Fibroblast of gingiva (primary cell): ENCODE measurements around the gene PDE4D.
A peak's percentile ranks its signal among the peaks of the same experiment; 100 is the strongest.

Source experiments
- DNase-seq: peaks from one replicate; pipeline ENCODE4 v3.0.0-alpha.2; 2011; ENCODE audit warnings: low read depth

Gene PDE4D

DNA sequence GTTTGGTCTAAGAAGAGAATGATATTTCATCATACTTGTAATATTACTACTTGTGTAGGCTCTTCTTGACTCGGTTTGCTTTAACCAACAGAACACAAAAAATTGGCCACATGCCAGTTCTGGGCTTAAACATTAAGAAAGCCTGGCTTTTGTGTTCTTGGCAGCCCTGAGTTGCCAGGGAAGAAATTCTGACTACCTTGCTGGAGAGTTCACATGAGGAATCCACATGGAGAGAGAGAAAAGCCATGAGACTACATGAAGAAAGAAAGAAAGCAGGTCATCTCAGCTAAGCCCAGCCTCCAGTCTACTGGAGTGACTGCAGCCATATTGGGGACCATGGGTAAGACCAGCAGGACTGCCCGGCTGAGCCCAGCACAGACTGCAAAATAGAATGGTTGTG, 785.8 kb downstream of the PDE4D start:
- DNase-seq = peak; percentile 81

DNA sequence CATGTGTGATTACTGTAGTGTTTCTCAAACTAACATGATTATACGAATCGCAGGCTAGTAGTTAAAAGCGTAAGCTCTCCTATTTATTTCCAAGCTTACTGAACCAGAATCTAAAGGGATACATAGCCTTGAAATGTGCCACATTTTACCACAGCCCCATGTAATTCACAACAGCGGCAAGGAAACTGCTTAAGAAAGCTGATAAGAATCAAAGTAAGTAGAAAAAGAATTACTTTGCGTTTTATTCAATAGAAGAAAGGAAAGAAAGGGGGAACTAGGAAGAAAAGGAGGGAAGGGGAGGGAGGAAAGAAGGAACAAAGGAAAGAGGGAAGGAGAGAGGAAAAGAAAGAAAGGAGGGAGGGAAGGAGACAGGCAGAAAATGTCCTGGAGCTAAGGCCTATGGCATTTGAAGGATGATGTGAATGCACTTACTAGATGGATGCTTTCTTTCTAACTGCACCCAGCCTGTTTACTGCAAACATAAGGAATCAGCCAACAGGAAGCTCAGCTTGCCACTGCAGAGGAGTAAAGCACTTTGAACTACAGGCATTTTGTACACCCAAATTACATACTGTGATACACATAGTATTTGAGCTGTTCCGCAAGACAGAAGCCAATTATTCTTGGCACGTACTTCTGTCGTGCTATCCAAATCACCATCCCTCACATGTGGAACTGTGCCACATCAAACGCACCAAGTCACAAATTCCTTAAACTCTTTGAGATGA, 789.0 kb downstream of the PDE4D start:
- no peak for DNase-seq

DNA sequence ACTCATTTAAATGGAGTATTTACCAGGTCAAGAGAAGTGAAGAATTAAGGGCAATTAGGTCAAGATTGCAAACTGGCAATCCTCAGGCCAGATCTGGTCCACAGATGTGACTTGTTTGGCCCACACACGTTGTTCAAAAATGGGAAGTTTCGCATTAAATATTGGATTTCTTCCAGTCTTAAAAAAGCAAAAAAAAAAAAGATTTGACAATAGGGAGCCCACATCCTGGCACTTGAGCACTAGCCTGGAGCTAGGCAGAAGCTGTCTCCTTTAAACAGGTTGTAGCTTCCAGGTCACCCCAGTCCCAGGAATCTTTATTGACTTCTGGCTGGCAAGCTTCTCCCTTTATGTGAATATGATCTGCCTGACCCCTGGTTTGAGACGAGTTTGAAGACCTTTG, 790.2 kb downstream of the PDE4D start:
- DNase-seq = peak; percentile 23

DNA sequence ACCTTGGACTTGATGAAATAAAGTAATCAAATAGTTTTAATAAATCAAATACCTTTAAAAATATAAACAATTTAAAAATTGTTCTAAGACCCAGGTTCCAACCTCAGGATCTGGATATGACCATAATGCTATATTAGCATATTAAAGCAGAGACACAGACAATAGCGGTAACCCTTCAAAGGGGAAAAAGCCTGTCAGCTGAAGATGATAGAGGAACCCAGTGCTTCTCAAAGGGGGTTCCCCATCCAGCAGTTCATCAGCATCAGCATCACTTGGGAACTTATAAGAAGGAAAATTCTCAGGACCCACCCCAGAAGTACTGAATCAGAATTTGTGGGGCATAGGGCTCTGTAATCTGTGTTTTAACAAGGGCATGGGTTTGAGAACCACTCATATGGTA, 791.1 kb downstream of the PDE4D start:
- DNase-seq = no peak

DNA sequence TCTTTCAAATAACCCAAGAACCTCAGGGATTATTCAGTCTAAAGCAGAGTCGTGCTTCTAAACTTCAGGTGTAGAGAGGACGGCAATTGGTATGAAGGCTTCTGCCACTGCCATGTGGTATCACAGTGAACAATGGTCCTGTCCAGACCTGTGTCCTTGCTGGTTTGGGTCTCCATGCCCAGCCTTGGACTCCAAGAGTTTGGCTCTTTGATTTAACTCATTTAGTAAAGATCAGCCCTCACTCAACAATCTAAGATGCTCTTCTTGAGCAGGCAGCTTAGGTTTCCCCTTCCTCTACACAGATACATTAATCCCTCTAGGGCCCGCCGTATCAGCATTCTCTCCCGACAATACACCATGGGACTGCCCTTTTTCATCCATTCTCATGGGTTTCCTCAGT, 792.7 kb downstream of the PDE4D start:
- DNase-seq = no peak

DNA sequence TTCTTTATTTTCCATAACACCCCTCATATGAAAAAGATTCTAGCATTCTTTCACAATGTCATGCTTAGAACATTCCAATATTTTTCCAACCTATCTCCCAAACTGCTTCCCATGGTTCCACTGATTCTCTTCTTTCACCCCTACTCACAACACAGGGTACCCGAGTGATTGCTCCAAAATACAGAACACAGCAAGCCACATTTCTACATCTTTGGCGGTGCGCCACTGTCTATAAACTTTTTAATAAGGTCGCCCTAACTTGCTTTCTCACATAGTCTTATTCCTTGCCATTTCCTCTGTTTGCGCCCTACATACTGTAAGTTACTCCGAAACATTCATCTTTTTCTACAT, 793.6 kb downstream of the PDE4D start:
- DNase-seq = no peak

DNA sequence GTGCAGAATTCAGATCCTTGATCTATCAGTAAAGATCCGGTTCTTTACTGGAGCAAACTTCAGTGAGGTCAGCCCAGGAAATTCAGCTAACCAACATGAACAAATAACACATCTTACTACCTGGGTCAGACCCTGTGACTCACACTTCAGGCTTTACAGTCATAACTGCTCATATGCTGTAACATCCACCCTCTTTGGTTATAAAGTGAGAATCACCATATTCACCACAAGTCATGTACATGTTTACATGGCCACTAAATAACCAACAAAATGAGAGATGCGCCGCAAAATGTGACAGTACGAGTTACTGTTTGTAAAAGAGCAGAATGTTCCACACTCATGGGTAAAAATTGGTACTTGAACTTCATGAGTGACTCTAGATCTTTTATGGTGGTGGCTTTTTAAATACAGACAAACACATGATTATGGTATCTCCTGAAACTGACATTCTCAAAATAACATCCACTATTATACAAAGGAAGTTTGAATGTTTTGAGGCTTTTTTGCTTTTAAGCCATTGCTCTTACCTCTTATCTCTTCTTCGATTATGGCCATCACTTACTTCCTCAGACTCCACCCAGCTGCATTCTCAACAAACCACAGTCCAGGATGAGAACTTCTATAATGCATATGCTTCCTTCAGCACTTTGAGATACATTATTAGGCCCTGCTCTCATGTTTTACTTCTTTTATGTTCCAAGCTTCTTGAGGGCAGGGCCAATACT, 794.1 kb downstream of the PDE4D start:
- peak; percentile 21 for DNase-seq

DNA sequence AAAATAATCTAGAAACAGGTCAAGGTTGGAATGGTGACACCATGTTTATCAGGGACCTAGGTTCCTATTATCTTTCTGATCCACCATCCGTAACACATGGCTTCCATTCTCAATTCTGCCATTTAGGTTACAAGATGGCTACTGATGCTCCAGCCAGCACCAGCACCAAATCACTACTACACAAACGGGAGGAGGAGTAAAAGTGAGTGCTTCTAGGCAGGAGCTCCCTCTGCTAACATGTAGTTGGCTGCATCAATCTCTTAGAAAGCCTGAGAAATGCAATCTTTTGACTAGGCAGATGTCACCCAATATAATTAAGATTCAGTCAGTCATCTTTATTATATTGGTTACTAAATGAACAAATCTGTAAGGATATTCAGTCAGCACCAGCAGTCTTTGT, 794.8 kb downstream of the PDE4D start:
- no peak for DNase-seq

DNA sequence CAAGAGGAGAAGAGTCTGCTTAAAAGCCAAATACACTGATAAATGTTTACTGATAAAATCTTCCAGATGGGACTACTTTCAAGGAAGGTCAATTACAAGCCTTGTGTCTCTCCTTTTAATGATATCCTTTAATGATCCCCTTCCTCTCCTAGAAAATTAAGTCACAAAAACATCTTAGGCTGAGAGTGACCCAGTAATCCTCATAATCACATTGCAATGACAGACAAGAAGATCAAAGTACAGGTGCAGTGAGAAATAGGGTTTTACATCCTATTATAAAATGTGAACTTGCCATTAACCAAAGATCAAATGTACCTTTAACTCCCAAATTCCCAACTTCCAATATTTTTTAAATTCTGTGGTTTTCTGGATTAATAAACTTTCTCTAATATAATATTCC, 795.8 kb downstream of the PDE4D start:
- DNase-seq = no peak

DNA sequence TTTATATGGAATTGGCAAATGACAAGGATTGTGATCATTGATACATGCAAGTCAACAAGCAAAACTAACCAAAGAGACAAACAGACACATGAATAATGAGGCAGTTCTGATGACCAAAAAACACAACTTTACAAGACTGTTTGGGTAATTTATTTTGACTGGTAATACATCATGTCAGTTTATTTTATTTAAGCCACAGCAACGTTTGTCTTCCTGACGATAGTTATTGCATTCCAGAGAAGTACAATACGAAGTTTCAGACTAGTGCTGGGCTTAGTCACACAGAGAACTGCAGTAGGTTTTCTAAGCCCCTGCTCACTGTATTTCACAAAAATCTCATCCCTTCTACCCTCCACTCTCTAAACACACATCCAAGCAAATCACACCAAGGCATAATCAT, 796.4 kb downstream of the PDE4D start:
- DNase-seq = peak; percentile 59

DNA sequence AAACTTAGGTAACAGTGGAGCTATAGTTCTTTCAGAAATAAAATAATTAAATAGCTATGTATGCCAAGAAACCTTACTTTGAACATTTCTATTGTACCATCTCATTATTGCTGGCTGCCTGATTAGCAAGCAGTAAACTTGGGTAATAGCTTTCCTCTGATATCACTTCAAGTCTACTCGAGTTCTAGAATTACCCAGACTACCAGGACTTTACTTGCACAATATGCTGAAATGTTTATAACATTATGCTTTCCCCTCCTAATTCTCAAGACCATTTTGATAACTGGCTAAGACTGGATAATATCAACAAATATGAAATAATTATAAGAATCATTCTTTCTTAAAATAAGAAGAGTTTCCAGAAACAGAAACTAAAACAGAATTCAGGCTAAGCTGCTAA, 798.0 kb downstream of the PDE4D start:
- peak; percentile 81 for DNase-seq

DNA sequence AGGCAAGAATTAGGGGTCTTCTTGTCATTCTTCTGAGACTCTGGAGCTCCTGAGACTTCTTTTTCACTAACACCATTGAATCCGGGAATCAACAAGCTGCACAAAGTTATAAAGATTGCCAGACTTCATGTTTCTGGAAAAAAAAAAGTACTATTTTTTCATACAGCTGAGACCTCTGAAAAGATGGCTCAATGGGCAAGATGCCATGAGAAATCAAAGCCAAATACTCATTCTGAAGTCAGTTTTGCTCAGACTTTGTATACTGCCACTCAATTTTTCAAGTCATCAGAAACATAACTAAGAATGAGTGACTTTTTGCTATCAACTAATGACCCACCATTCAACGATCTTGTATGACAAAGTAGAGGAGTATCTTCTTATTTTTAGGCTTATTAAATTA, 798.7 kb downstream of the PDE4D start:
- DNase-seq = no peak

DNA sequence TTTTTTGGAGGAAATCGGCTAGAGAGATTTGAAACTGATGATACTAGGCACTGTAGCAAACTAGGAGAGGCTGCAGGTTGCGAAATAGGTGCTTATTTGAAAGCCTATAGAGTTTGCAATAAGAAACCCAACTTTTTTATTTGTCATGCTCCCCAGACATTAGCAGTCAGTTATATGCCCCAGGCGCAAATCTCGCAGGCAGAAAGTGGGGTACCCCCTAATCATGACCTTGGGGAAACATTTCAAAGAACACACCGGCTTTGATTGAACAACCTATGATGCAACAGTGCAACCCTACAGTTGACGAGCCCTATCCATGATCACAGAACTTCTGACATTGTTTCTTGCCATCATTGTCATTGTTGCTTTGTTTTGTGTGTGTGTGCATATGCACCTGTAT, 800.2 kb downstream of the PDE4D start:
- DNase-seq = peak; percentile 12

DNA sequence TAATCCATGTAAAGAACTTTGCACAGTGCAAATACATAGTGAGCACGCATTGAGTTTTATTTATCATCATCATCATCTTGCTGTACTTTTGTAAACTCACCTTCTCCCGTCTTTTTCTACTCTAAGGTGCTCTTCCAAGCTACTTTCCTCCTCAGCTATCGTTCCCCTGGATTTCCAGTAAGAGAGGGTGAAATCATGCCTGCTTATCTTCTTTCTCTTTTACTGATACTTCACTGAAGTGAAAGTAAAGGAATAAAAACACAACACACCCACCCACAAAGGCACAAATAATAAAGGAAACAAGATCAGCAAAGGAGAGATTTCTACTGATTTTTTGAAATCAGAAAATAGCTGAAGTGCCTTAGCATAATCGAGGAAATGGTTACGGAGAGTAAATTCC, 800.8 kb downstream of the PDE4D start:
- DNase-seq = no peak

DNA sequence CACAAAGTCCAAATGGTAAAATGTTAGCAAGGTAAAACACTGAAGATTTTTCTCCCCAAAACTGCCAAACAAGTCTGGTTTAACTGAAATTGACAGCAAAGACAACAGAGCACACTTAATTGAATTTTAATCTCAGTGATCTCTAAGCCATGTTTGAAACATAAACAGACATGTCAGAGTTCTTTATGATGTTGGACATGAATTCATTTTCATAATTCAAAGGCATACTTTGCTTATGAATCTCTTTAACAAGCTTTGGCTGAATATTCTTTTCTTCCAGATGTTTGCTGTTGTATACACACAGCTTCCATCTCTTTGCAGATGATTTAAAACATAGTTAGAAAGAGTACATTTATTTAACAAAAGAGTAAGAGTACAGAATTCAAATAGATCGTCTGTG, 801.6 kb downstream of the PDE4D start:
- DNase-seq = peak; percentile 9

DNA sequence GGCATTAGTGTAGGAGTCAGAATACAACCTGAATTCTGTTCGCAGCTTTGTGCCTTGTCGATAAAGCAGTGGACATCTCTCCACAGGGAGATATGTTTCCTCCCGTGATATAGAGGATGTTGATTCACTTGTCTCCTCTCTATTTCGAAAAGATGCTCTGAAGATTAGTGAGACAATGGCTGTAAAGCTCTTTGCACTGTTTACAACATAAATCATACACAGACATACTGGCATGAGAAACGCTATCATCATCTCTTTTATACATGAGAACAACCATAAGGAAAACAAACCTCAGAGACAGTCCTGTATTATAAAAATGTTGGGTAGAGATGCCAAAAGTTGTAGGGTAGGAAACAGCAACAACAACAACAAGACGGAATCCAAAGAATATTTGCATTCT, 803.2 kb downstream of the PDE4D start:
- DNase-seq = no peak

DNA sequence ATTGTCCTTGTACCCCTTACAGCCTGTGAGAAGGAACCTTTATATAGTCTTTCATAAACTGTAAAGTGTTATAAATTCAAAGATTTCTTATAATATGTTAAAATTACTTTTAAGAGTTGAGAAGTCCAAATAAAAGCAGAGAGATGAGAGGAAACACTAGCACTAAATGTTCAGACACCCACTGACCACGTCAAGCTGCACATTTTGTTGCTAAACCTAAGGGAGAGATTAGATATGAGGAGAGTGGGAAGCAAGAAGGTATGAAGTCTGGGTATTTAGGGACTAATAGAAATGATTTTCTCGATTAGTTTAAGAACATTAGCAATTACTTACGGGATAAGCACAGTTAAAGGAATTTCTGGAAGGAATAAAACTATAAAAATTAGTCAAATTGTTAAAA, 803.8 kb downstream of the PDE4D start:
- DNase-seq = no peak

DNA sequence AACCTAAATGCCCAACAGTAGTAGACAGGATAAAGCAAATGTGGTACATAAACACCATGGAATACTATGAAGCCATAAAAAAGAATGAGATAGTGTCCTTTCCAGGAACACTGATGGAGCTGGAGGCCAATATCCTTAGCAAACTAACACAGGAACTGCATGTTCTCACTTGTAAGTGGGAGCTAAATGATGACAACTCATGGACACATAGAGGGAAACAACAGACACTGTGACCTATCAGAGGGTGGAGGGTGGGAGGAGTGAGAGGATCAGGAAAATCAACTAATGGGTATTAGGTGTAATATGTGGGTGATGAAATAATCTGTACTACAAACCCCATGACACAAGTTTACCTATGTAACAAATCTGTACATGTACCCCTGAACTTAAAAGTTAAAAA, 805.0 kb downstream of the PDE4D start:
- DNase-seq = no peak

DNA sequence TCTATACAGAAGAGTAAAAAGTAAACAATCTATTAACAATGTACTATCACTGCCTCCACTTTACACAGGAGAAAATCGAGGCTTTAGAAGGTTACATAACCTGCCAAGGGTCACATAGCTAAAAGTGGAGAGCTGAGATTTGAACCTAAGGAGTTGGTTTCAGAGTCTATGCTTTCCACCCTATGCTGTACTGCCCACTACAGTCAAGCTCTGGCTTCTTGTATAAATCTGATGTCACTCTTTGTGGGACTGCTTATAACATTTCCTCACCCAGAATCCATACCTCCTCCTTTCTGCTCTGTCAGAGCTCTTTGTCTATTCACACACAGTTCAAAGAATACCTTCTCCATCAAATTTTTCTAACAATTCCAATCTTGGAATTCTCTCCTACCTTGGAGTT, 807.5 kb downstream of the PDE4D start:
- DNase-seq = no peak

DNA sequence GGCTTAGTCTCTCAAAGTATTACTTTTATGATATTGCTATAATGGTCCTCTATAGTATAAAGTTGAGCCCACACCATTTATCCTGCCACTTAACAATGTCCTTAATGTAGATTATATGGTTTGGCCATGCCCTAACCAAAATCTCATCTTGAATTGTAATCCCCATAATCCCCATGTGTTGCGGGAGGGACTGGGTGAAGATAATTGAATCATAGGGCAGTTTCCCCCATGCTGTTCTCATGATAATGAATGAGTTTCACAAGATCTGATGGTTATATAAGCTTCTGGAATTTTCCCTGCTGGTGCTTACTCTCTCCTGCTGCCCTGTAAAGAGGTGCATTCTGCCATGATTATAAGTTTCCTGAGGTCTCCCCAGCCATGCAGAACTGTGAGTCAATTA, 811.8 kb downstream of the PDE4D start:
- no peak for DNase-seq

DNA sequence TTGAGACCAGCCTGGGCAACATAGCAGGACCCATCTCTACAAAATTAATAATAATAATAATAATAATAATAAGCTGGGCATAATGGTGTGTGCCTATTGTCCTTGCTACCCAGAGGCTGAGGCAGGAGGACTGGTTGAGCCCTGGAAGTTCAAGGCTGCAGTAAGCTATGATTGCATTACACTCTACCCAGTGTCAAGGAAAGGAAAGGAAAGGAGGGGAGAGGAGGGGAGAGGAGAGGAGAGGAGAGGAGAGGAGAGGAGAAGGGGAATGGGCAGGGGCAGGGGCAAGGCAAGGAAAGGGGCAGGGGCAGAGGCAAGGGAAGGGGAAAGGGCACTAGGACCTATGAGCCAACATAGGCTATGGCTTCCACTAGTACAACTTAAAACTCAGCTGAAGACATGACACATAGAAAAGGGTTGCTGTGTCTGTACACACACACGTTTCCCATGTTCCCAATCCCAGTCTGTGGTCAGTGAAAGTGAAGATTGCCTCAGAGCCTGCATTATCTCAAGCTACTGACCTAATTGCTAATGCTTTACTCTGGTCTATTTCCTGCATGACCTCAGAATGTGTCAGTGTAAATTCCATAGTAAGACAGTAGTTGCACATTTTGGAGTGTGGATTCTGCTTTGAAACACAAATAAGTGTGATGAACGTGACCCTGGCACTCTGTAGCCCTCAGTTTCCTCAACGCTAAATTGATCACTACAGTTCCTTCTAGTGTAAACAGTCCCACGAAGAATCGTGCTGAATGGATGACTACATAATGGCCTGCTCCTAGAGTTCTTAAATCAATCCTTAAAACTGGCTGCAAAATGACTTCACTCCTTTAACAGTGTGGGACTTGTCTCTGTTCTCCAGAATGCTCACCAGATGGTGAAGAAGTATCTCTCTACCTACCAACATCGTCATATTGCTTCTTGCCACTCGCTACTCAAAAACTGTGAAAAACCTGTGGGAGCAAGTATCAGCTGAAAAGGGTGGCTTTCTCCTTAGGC, 813.6 kb downstream of the PDE4D start:
- peak; percentile 91 for DNase-seq

DNA sequence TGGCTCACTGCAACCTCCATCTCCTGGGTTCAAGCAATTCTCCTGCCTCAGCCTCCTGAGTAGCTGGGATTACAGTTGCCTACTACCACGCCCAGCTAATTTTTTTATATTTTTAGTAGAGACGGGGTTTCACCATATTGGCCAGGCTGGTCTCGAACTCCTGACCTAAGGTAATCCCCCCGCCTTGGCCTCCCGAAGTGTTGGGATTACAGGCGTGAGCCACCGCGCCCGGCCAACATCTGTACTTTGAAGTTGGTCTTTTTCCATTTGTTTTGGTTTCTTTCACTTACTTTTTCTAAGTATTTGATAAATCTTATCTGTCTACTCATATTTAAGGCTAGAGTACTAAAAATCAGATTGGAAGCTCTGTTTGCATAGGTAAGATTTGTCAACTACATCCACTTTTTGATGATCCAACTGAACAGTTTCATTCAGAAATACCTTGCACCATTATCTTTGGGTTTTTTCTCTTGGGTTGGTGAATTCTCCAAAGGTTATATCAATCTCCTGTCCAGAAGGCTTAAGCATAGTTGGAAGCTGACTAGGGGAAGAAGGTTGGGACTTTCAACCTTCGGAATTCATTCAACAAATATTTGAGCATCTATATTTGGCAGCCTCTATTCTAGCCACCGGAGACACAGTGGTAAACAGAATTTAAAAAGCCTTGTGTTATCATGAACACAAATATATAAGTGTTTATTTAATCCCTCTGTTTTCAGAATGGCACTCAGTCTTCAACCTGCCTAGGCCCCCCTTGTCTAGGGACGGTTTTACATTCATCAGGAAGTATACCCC, 821.6 kb downstream of the PDE4D start:
- DNase-seq = no peak
